A549 (cell line): ENCODE results near the gene IL20RB. TPM values are rescaled to one million over a fixed set of nuclear protein-coding genes. Genes with fewer than 3 reads are reported as not detected.
A peak's percentile ranks its signal among the peaks of the same experiment; 100 is the strongest.

Experiments used
- ATAC-seq, 2 experiments: fragments of 200-7000 bp in 1 of 2; fragments of >200 bp in 1 of 2; cut with Nextera tagmentation in 1 of 2; cut with Tn5 transposase in 1 of 2; 3 replicates each; pipeline versions ENCODE4 v1.8.0 to v1.9.1; 2018 to 2020; ENCODE audit warnings: mild to moderate bottlenecking in 1 of 2, moderate library complexity in 1 of 2
- CTCF ChIA-PET: fragments of 300-600 bp; sonication (Branson Sonifier 250); formaldehyde crosslinking; extraction: SDS; loops from one replicate; lab custom pipeline; 2021; ENCODE audit warnings: antibody characterized with exemption, inconsistent platforms; lab: Yijun Ruan, JAX
- POLR2A ChIA-PET: fragments of 350-600 bp; formaldehyde crosslinking; extraction: SDS; loops from one replicate; lab custom pipeline; 2021; ENCODE audit warnings: antibody characterized with exemption, inconsistent platforms; lab: Yijun Ruan, JAX
- DNase-seq, 2 experiments: peaks; one replicate each; pipeline versions ENCODE4 v3.0.0 to v3.0.0-alpha.2; 2011 to 2016; ENCODE audit warnings: low read depth in 1 of 2, low spot score in 1 of 2
- FAIRE-seq: peaks from 2 replicates; lab custom pipeline; 2011; peaks lifted over from hg19 to GRCh38; lab: Jason Lieb, UNC
- H3K27ac ChIP-seq, 2 experiments: fragments of >200 bp; sonication (Bioruptor Twin); formaldehyde crosslinking; 3 replicates each; pipeline ENCODE4 v1.5.1; 2016 to 2017
- H3K4me1 ChIP-seq: fragments of >200 bp; sonication (Bioruptor Twin); formaldehyde crosslinking; 3 replicates; pipeline ENCODE4 v1.6.1; 2016
- H3K4me2 ChIP-seq: fragments of >200 bp; sonication (Bioruptor Twin); formaldehyde crosslinking; 3 replicates; pipeline ENCODE4 v1.6.1; 2016
- H3K4me3 ChIP-seq: fragments of >200 bp; sonication (Bioruptor Twin); formaldehyde crosslinking; 3 replicates; pipeline ENCODE4 v1.5.1; 2016
- H3K9me3 ChIP-seq: fragments of >200 bp; sonication (Bioruptor Twin); formaldehyde crosslinking; 3 replicates; pipeline ENCODE4 v1.6.1; 2016
- ATOH8 ChIP-seq: fragments of 250-450 bp; sonication (Bioruptor Pico); IDR thresholded peaks from 2 replicates; pipeline ENCODE4 v1.5.0; 2020; ENCODE audit warnings: low read depth, mild to moderate bottlenecking, moderate library complexity
- BCL3 ChIP-seq: fragments of >200 bp; sonication (Bioruptor Twin); formaldehyde crosslinking; IDR thresholded peaks from 3 replicates; pipeline ENCODE4 v1.6.1; 2016
- CBX8 ChIP-seq: fragments of 200-600 bp; sonication (generic); IDR thresholded peaks from 2 replicates; pipeline ENCODE4 v1.6.1; 2016
- CEBPB ChIP-seq, 2 experiments: fragments of >200 bp in 1 of 2; sonication (Bioruptor Twin) in 1 of 2; formaldehyde crosslinking in 1 of 2; IDR thresholded peaks; 2 replicates each; pipeline ENCODE4 v1.6.1; 2012 to 2016
- CTCF ChIP-seq: fragments of >200 bp; sonication (Bioruptor Twin); formaldehyde crosslinking; IDR thresholded peaks from 3 replicates; pipeline ENCODE4 v1.5.1; 2016
- E2F6 ChIP-seq: IDR thresholded peaks from 2 replicates; pipeline ENCODE4 v1.6.1; 2012; ENCODE audit warnings: low read depth, borderline replicate concordance
- EP300 ChIP-seq, 2 experiments: fragments of >200 bp; sonication (Bioruptor Twin); formaldehyde crosslinking; IDR thresholded peaks; 2 replicates in 1 of 2; 3 replicates in 1 of 2; pipeline ENCODE4 v1.6.1; 2016 to 2017
- FOSL2 ChIP-seq, 2 experiments: fragments of 450-650 bp in 1 of 2; fragments of >200 bp in 1 of 2; sonication (Bioruptor Twin) in 1 of 2; formaldehyde crosslinking; IDR thresholded peaks; 2 replicates each; pipeline versions ENCODE4 v1.5.0 to v1.6.1; 2016 to 2020; ENCODE audit warnings: mild to moderate bottlenecking in 1 of 2, moderate library complexity in 1 of 2
- FOXS1 ChIP-seq: fragments of 250-450 bp; sonication (Bioruptor Pico); IDR thresholded peaks from 2 replicates; pipeline ENCODE4 v1.5.0; 2020; ENCODE audit warnings: mild to moderate bottlenecking, moderate library complexity
- HDAC2 ChIP-seq: fragments of 200-600 bp; sonication (generic); IDR thresholded peaks from 2 replicates; pipeline ENCODE4 v1.6.1; 2016
- HES2 ChIP-seq: fragments of >200 bp; sonication (Bioruptor Twin); formaldehyde crosslinking; IDR thresholded peaks from 2 replicates; pipeline ENCODE4 v1.6.1; 2016
- HMGXB4 ChIP-seq: fragments of 250-450 bp; sonication (Bioruptor Pico); IDR thresholded peaks from 2 replicates; pipeline ENCODE4 v1.5.0; 2021; ENCODE audit warnings: mild to moderate bottlenecking, moderate library complexity, borderline replicate concordance
- HOXA7 ChIP-seq: fragments of 250-450 bp; sonication (Bioruptor Pico); IDR thresholded peaks from 2 replicates; pipeline ENCODE4 v1.5.0; 2020; ENCODE audit warnings: mild to moderate bottlenecking, moderate library complexity
- HOXB13 ChIP-seq: fragments of 250-450 bp; sonication (Bioruptor Pico); IDR thresholded peaks from 2 replicates; pipeline ENCODE4 v1.5.0; 2020; ENCODE audit warnings: low read depth, mild to moderate bottlenecking, moderate library complexity
- KDM5A ChIP-seq: fragments of 200-600 bp; sonication (generic); IDR thresholded peaks from 2 replicates; pipeline ENCODE4 v1.6.1; 2016; ENCODE audit warnings: antibody characterized with exemption, mild to moderate bottlenecking
- MAFK ChIP-seq: fragments of 450-650 bp; IDR thresholded peaks from 2 replicates; pipeline ENCODE4 v1.6.1; 2014; ENCODE audit not compliant: partially characterized antibody
- MAX ChIP-seq: IDR thresholded peaks from 2 replicates; pipeline ENCODE4 v1.6.1; 2012
- MYC ChIP-seq: IDR thresholded peaks from 2 replicates; pipeline ENCODE4 v1.6.1; 2012; ENCODE audit warnings: mild to moderate bottlenecking, inconsistent platforms, low read length, improper control_type of control experiment, borderline replicate concordance
- POLR2A ChIP-seq: IDR thresholded peaks from 2 replicates; pipeline ENCODE4 v1.6.1; 2012; ENCODE audit warnings: mild to moderate bottlenecking, low read length
- POLR2AphosphoS2 ChIP-seq: conservative IDR thresholded peaks from 2 replicates; pipeline ENCODE4 v1.6.1; 2012; ENCODE audit warnings: low read length, improper control_type of control experiment, inconsistent platforms
- RARB ChIP-seq: fragments of 250-450 bp; sonication (Bioruptor Pico); IDR thresholded peaks from 2 replicates; pipeline ENCODE4 v1.8.0; 2021; ENCODE audit warnings: mild to moderate bottlenecking, moderate library complexity
- REST ChIP-seq: fragments of 200-600 bp; sonication (generic); IDR thresholded peaks from 2 replicates; pipeline ENCODE4 v1.6.1; 2016; ENCODE audit warnings: antibody characterized with exemption, mild to moderate bottlenecking, moderate library complexity
- RFX5 ChIP-seq: fragments of 450-650 bp; IDR thresholded peaks from 2 replicates; pipeline ENCODE4 v1.7.1; 2014; ENCODE audit warnings: antibody characterized with exemption, mild to moderate bottlenecking, moderate library complexity
- TFCP2L1 ChIP-seq: fragments of 250-450 bp; sonication (Bioruptor Pico); IDR thresholded peaks from 2 replicates; pipeline ENCODE4 v1.5.0; 2021; ENCODE audit warnings: mild to moderate bottlenecking
- USF2 ChIP-seq: fragments of 450-650 bp; IDR thresholded peaks from 2 replicates; pipeline ENCODE4 v1.6.1; 2014; ENCODE audit warnings: antibody characterized with exemption
- ZNF302 ChIP-seq: fragments of 250-450 bp; sonication (Bioruptor Pico); IDR thresholded peaks from 2 replicates; pipeline ENCODE4 v1.9.0; 2021; ENCODE audit warnings: inconsistent platforms, mild to moderate bottlenecking, moderate library complexity
- WGBS: methylation state at CpG from one replicate; pipeline ENCODE4 v1.1.6; 2017; ENCODE audit errors: missing lambda C conversion rate; 5-methylcytosine and 5-hydroxymethylcytosine counted together
- polyA plus RNA-seq, 4 experiments: library from polyadenylated mRNA; depleted of rRNA in 3 of 4; stranded (reverse); fragments of >200 nt; fragmentation: RNase III in 1 of 4; extraction: RNeasy Plus Mini Kit Qiagen cat#74134 plus additional on column Dnase treatment in 1 of 4; gene quantifications; 2 replicates in 3 of 4; 3 replicates in 1 of 4; pipeline ENCODE4 v1.2.3, GENCODE V29; 2011 to 2017

IL20RB gene
- polyA plus RNA-seq, 2 of the 4 experiments (the other 2 are of a cell fraction) = 1.1 to 6.9 TPM

- ChIA-PET CTCF (no interaction called here), POLR2A (interaction anchor here (0.7 to 1.1 kb wide), 2 partner anchors 95 to 566 kb away, joined by 3 to 6 read pairs; partner anchors contain the start of gene NCK1)
- DNase-seq (no peak), ATAC-seq (no peak), FAIRE-seq (no peak)
- Histone ChIP-seq H3K4me2 (peak overlapping the region; percentile 60), H3K4me1 (peaks cover 77% of the 10 kb centered on the region), H3K9me3 (no peaks in the 10 kb centered on the region), H3K27ac (peak overlapping the region; percentile 76 to 84), H3K4me3 (no peak overlapping the region)
- WGBS = 90% methylated on average over 2 of the region's 2 CpGs
- TF ChIP-seq CTCF = no peak
- no peak for TF ChIP-seq BCL3
- TF ChIP-seq ZNF302 (CRISPR knock-in tag) = no peak
- TF ChIP-seq HES2 = no peak
- TF ChIP-seq KDM5A = no peak
- TF ChIP-seq RFX5 = no peak
- TF ChIP-seq RARB (CRISPR knock-in tag) = no peak
- TF ChIP-seq HOXA7 (CRISPR knock-in tag) = no peak
- TF ChIP-seq HMGXB4 (CRISPR knock-in tag) = no peak
- TF ChIP-seq MYC = no peak
- TF ChIP-seq FOXS1 (CRISPR knock-in tag) = no peak
- TF ChIP-seq EP300 (IDR thresholded peaks at IDR 0.05) = no peak
- no peak for TF ChIP-seq ATOH8 (CRISPR knock-in tag)
- TF ChIP-seq POLR2AphosphoS2 = no peak
- TF ChIP-seq, all 56 proteins: peak for 0
Observed at GRCh38 chr3:136956971-136957370, 812 bp upstream of the IL20RB start.

- FAIRE-seq = no peak
- H3K4me1 ChIP-seq = peaks cover 80% of the 10 kb centered on the region
- H3K4me3 ChIP-seq = no peak overlapping the region
- TF ChIP-seq CEBPB (IDR thresholded peaks at IDR 0.05) (no peak), FOSL2 (IDR thresholded peaks at IDR 0.05) (no peak), FOSL2 (CRISPR knock-in tag; IDR thresholded peaks at IDR 0.05) (no peak), USF2 (no peak), HDAC2 (no peak), REST (no peak), CBX8 (no peak), HOXB13 (no peak), POLR2A (no peak), TFCP2L1 (CRISPR knock-in tag) (no peak), E2F6 (no peak), RARB (CRISPR knock-in tag) (no peak), MAX (no peak), MAFK (no peak)
Observed at GRCh38 chr3:136958939-136959338, 1.2 kb downstream of the IL20RB start.

More at GRCh38 chr3:136958939-136959338, 1.2 kb downstream of the IL20RB start:
- DNase-seq (no peak), ATAC-seq (no peak)
- POLR2A ChIA-PET = no interaction called here
- Histone ChIP-seq H3K9me3 (no peaks in the 10 kb centered on the region), H3K27ac (peak overlapping the region; percentile 76 to 84; a peak in 5 of 6 replicates), H3K4me2 (peak overlapping the region; percentile 50; the same call in 1 of the 3 replicates)
- CTCF ChIA-PET = interaction anchor here (1.3 to 2.6 kb wide), 2 partner anchors 8 to 55 kb away, joined by 3 to 10 read pairs; no protein-coding TSS in a partner anchor
- 51% methylated on average over 2 of the region's 2 CpGs for WGBS
